Natural killer cell (primary cell): ENCODE measurements around the gene PAPOLA. TPM values are rescaled to one million over a fixed set of nuclear protein-coding genes. Genes with fewer than 3 reads are reported as not detected.

Experiments used
- ATAC-seq, 3 donors: fragments of 150-1000 bp in 2 of 3; fragments of 200-7000 bp in 1 of 3; cut with Tn5 transposase; 1 replicate in 1 of 3; 2 replicates in 2 of 3; pipeline ENCODE4 v1.10.0; 2021; ENCODE audit warnings: mild to moderate bottlenecking in 2 of 3, moderate library complexity in 2 of 3
- DNase-seq, 2 donors: peaks; one replicate each; pipeline versions ENCODE4 v3.0.0 to v3.0.0-alpha.2; 2013 to 2021; ENCODE audit warnings: mixed read lengths in 1 of 2
- H3K27ac ChIP-seq: one replicate; pipeline ENCODE4 v1.5.1; 2013; ENCODE audit warnings: mild to moderate bottlenecking, low read length
- H3K27me3 ChIP-seq: one replicate; pipeline ENCODE4 v1.6.1; 2013; ENCODE audit warnings: low read length; ENCODE audit not compliant: control insufficient read depth, insufficient read depth
- H3K36me3 ChIP-seq: one replicate; pipeline ENCODE4 v1.6.1; 2013; ENCODE audit warnings: low read length; ENCODE audit not compliant: control insufficient read depth, insufficient read depth
- H3K4me1 ChIP-seq: one replicate; pipeline ENCODE4 v1.6.1; 2013; ENCODE audit warnings: low read length; ENCODE audit not compliant: control insufficient read depth, insufficient read depth
- H3K4me3 ChIP-seq: one replicate; pipeline ENCODE4 v1.5.1; 2013; ENCODE audit warnings: low read length
- H3K9me3 ChIP-seq: one replicate; pipeline ENCODE4 v1.6.1; 2013; ENCODE audit warnings: low read length; ENCODE audit not compliant: control insufficient read depth, insufficient read depth
- H3K27ac Mint-ChIP-seq, 2 donors: one replicate each; pipeline ENCODE4 v1.8.0; 2022; ENCODE audit warnings: mild to moderate bottlenecking in 2 of 2, mixed read lengths in 2 of 2, moderate library complexity in 1 of 2
- H3K27me3 Mint-ChIP-seq, 2 donors: one replicate each; pipeline ENCODE4 v1.8.0; 2022; ENCODE audit warnings: low read depth in 2 of 2, mixed read lengths in 2 of 2
- H3K36me3 Mint-ChIP-seq: one replicate; pipeline ENCODE4 v1.8.0; 2022; ENCODE audit warnings: mixed read lengths
- H3K4me1 Mint-ChIP-seq, 2 donors: one replicate each; pipeline ENCODE4 v1.8.0; 2022; ENCODE audit warnings: mixed read lengths in 2 of 2
- H3K4me3 Mint-ChIP-seq: one replicate; pipeline ENCODE4 v1.8.0; 2022; ENCODE audit warnings: mild to moderate bottlenecking, moderate library complexity, mixed read lengths
- H3K9me3 Mint-ChIP-seq, 2 donors: one replicate each; pipeline ENCODE4 v1.8.0; 2022; ENCODE audit warnings: mixed read lengths in 2 of 2
- CTCF ChIP-seq: fragments of 200-600 bp; IDR thresholded peaks from one replicate; pipeline ENCODE4 v1.8.0; 2022; ENCODE audit warnings: antibody characterized with exemption
- WGBS: methylation state at CpG from one replicate; pipeline ENCODE4 v1.1.7; 2013; ENCODE audit warnings: missing lambda C conversion rate; ENCODE audit not compliant: insufficient coverage; 5-methylcytosine and 5-hydroxymethylcytosine counted together
- intact Hi-C: fragments of 100-400 bp; cut with micrococcal nuclease; formaldehyde crosslinking; loops from one replicate; pipeline ENCODE4 v1.14.2; 2022
- total RNA-seq, 4 donors: library from RNA; stranded (reverse); fragments of 120-200 nt in 1 of 4; gene quantifications; one replicate each; pipeline versions ENCODE4 v1.2.3 to v1.2.4, GENCODE V29; 2013 to 2022

Gene PAPOLA
- total RNA-seq, 3 donors from 2014 or later (not counting 1 experiment from before 2014, with no cell fraction given) = 200 to 225 (median 224) TPM

- H3K27me3 ChIP-seq = no peaks in the 10 kb centered on the region
- H3K27ac ChIP-seq = no peak overlapping the region
- Mint-ChIP-seq H3K4me1 (no peaks in the 10 kb centered on the region), H3K9me3 (no peaks in the 10 kb centered on the region), H3K4me3 (no peak overlapping the region), H3K36me3 (no peaks in the 10 kb centered on the region), H3K27me3 (peaks cover 4 to 18% of the 10 kb centered on the region in 2 donors), H3K27ac (no peak overlapping the region)
- intact Hi-C loops = no loop called here
- 78% methylated on average over 11 of the region's 11 CpGs for WGBS
- no peak overlapping the region for H3K4me3 ChIP-seq
- H3K9me3 ChIP-seq = no peaks in the 10 kb centered on the region
- H3K36me3 ChIP-seq = no peaks in the 10 kb centered on the region
- DNase-seq = no peak
- no peak for TF ChIP-seq CTCF
- H3K4me1 ChIP-seq = no peaks in the 10 kb centered on the region
- ATAC-seq = no peak
These were observed 101.4 kb downstream of the PAPOLA start for GRCh38 chr14:96603350-96604255.

GRCh38 chr14:96614481-96614881 is 112.3 kb downstream of the PAPOLA start:
- no peak overlapping the region for H3K4me3 Mint-ChIP-seq
- Histone ChIP-seq H3K9me3 (no peaks in the 10 kb centered on the region), H3K36me3 (no peaks in the 10 kb centered on the region), H3K4me1 (no peaks in the 10 kb centered on the region), H3K27ac (no peak overlapping the region), H3K4me3 (no peak overlapping the region), H3K27me3 (no peaks in the 10 kb centered on the region)
- no peaks in the 10 kb centered on the region for H3K36me3 Mint-ChIP-seq
- peaks cover 21 to 27% of the 10 kb centered on the region in 2 donors for H3K27me3 Mint-ChIP-seq
- no peak for ATAC-seq
- no peak for DNase-seq
- intact Hi-C loops = no loop called here
- TF ChIP-seq CTCF = no peak
- 75% methylated on average over 16 of the region's 16 CpGs for WGBS
- no peaks in the 10 kb centered on the region for H3K4me1 Mint-ChIP-seq
- H3K9me3 Mint-ChIP-seq = no peaks in the 10 kb centered on the region
- H3K27ac Mint-ChIP-seq = no peak overlapping the region

- no peaks in the 10 kb centered on the region for H3K9me3 ChIP-seq
- ATAC-seq (no peak), DNase-seq (no peak)
- no peaks in the 10 kb centered on the region for H3K27me3 ChIP-seq
- no peaks in the 10 kb centered on the region for H3K36me3 ChIP-seq
- no peaks in the 10 kb centered on the region for H3K9me3 Mint-ChIP-seq
- TF ChIP-seq CTCF = no peak
- H3K27ac ChIP-seq = no peak overlapping the region
- H3K4me3 Mint-ChIP-seq = no peak overlapping the region
- no peak overlapping the region for H3K4me3 ChIP-seq
- H3K27me3 Mint-ChIP-seq = peaks cover 13 to 19% of the 10 kb centered on the region in 2 donors
- no peaks in the 10 kb centered on the region for H3K4me1 ChIP-seq
- H3K36me3 Mint-ChIP-seq = no peaks in the 10 kb centered on the region
- H3K27ac Mint-ChIP-seq = no peak overlapping the region
- H3K4me1 Mint-ChIP-seq = no peaks in the 10 kb centered on the region
- 80% methylated on average over 14 of the region's 14 CpGs for WGBS
- intact Hi-C loops = no loop called here
These were observed 114.1 kb downstream of the PAPOLA start for GRCh38 chr14:96616161-96616721.

Other genes starting within 250 kb of the PAPOLA start
- not detected for gene BDKRB1, start 246.2 kb upstream of the PAPOLA start, total RNA-seq
- gene ATG2B, start 139.0 kb upstream of the PAPOLA start, total RNA-seq = 10 to 100 TPM; 34.8 to 45.6 (median 35.8) TPM
- 10 to 100 TPM in 1 of 3 donors, 1 to 10 TPM in 2; 6.6 to 11.8 (median 7.9) TPM for gene GSKIP, start 138.9 kb upstream of the PAPOLA start, total RNA-seq
- not detected for gene AK7, start 110.3 kb upstream of the PAPOLA start, total RNA-seq